Peyer's patch (tissue), 4 donors: Measurements from ENCODE around the gene ZNF521. TPM values are rescaled to one million over a fixed set of nuclear protein-coding genes. Genes with fewer than 3 reads are reported as not detected.

Experiments used
- DNase-seq, 3 donors: peaks; one replicate each; pipeline ENCODE4 v3.0.0-alpha.2; 2017 to 2019
- H3K27ac ChIP-seq, 4 donors: fragments of 200-600 bp; sonication (generic); one replicate each; pipeline ENCODE4 v1.5.1; 2016 to 2019
- H3K27me3 ChIP-seq, 2 donors: fragments of 200-600 bp; sonication (generic); one replicate each; pipeline ENCODE4 v1.5.1; 2019
- H3K36me3 ChIP-seq, 3 donors: fragments of 200-600 bp; sonication (generic); one replicate each; pipeline ENCODE4 v1.5.1; 2016 to 2019
- H3K4me1 ChIP-seq, 4 donors: fragments of 200-600 bp; sonication (generic); one replicate each; pipeline ENCODE4 v1.5.1; 2016 to 2019
- H3K4me3 ChIP-seq, 4 donors: fragments of 200-600 bp; sonication (generic); 1 replicate in 3 of 4; 2 replicates in 1 of 4; pipeline ENCODE4 v1.5.1; 2016 to 2019; ENCODE audit warnings: mild to moderate bottlenecking in 1 of 4
- H3K9me3 ChIP-seq, 4 donors: fragments of 200-600 bp; sonication (generic); one replicate each; pipeline ENCODE4 v1.5.1; 2016 to 2019; ENCODE audit warnings: mild to moderate bottlenecking in 1 of 4
- POLR2A ChIP-seq, 2 donors: fragments of 450-650 bp; IDR thresholded peaks; one replicate each; pipeline ENCODE4 v1.5.1; 2017; ENCODE audit warnings: antibody characterized with exemption in 2 of 2, mild to moderate bottlenecking in 2 of 2, moderate library complexity in 2 of 2
- total RNA-seq, 4 donors: library from RNA; depleted of rRNA; stranded (reverse); fragments of >200 nt; gene quantifications; one replicate each; pipeline ENCODE4 v1.1.0, GENCODE V29; 2016
- TF ChIP-seq, protein P1 (sequence below), 6 experiments: fragments of 450-650 bp in 4 of 6; fragments of 200-600 bp in 2 of 6; sonication (generic) in 1 of 6; IDR thresholded peaks; one replicate each; pipeline ENCODE4 v1.5.1; 2017 to 2019; ENCODE audit warnings: antibody characterized with exemption in 6 of 6, mild to moderate bottlenecking in 3 of 6, moderate library complexity in 1 of 6

ZNF521 gene
- total RNA-seq, 4 donors from 2014 or later, result 4.2 to 25.6 (median 8.6) TPM

DNA sequence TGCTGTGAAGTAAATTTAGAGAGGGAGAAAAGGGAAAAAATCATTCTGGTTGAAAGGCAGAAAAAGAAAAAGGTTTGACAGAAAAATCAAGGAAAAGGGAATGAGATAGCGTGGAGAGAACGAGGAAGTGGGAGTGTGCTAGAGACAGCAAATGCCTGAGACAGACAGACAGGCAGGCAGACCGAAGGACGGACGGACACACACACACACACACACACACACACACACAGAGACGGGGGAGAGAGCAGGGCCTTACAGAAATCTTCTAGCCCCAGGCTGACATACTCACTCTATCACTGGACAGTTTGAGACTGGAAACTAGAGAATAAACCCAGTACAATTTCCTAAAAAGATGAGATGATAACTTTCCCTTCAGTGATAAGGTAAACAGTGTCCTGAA is 238.4 kb downstream of the ZNF521 start:
- H3K36me3 ChIP-seq, result no peaks in the 10 kb centered on the region
- no peak overlapping the region for H3K27ac ChIP-seq
- TF ChIP-seq, protein P1, sequence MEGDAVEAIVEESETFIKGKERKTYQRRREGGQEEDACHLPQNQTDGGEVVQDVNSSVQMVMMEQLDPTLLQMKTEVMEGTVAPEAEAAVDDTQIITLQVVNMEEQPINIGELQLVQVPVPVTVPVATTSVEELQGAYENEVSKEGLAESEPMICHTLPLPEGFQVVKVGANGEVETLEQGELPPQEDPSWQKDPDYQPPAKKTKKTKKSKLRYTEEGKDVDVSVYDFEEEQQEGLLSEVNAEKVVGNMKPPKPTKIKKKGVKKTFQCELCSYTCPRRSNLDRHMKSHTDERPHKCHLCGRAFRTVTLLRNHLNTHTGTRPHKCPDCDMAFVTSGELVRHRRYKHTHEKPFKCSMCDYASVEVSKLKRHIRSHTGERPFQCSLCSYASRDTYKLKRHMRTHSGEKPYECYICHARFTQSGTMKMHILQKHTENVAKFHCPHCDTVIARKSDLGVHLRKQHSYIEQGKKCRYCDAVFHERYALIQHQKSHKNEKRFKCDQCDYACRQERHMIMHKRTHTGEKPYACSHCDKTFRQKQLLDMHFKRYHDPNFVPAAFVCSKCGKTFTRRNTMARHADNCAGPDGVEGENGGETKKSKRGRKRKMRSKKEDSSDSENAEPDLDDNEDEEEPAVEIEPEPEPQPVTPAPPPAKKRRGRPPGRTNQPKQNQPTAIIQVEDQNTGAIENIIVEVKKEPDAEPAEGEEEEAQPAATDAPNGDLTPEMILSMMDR (IDR thresholded peaks at IDR 0.05), result no peak
- no peak for TF ChIP-seq POLR2A (IDR thresholded peaks at IDR 0.05)
- H3K4me1 ChIP-seq, result no peaks in the 10 kb centered on the region
- no peak overlapping the region for H3K4me3 ChIP-seq
- H3K27me3 ChIP-seq, result no peaks in the 10 kb centered on the region
- DNase-seq, result no peak
- H3K9me3 ChIP-seq, result no peaks in the 10 kb centered on the region

DNA sequence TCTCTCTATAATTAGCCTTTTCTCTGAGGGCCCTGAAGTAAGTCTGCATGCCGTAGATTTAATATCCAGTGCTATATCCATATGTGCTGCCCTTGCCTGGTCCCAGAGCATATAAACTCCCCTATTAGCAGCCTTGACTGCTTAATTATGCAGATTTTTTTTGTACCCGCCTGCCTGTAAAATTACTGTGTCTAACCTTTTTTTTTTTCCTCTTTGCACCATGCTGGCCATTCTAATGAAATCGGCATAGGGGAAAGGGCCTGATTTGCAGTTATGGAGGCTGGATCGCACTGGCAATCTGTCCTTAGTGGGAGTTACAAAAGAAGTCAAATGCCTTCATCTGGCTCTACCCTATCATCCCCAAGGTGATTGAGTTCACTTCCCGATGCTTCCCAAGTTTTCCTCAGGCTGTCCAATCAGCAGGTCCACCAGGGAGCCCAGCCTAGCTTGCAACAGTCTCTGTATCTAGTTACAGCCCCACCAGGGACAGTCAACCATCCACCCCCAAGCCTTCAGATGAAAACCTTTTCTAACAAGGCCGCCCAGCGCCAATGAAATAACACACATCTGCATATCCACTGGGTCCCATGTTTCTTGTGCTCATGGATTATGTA is 239.0 kb downstream of the ZNF521 start:
- no peak overlapping the region for H3K4me3 ChIP-seq
- H3K36me3 ChIP-seq, result no peaks in the 10 kb centered on the region
- H3K27me3 ChIP-seq, result no peaks in the 10 kb centered on the region
- H3K27ac ChIP-seq, result no peak overlapping the region
- TF ChIP-seq POLR2A (IDR thresholded peaks at IDR 0.05), result no peak
- TF ChIP-seq, protein P1 (IDR thresholded peaks at IDR 0.05), result no peak
- no peaks in the 10 kb centered on the region for H3K4me1 ChIP-seq
- no peak for DNase-seq
- H3K9me3 ChIP-seq, result no peaks in the 10 kb centered on the region

DNA sequence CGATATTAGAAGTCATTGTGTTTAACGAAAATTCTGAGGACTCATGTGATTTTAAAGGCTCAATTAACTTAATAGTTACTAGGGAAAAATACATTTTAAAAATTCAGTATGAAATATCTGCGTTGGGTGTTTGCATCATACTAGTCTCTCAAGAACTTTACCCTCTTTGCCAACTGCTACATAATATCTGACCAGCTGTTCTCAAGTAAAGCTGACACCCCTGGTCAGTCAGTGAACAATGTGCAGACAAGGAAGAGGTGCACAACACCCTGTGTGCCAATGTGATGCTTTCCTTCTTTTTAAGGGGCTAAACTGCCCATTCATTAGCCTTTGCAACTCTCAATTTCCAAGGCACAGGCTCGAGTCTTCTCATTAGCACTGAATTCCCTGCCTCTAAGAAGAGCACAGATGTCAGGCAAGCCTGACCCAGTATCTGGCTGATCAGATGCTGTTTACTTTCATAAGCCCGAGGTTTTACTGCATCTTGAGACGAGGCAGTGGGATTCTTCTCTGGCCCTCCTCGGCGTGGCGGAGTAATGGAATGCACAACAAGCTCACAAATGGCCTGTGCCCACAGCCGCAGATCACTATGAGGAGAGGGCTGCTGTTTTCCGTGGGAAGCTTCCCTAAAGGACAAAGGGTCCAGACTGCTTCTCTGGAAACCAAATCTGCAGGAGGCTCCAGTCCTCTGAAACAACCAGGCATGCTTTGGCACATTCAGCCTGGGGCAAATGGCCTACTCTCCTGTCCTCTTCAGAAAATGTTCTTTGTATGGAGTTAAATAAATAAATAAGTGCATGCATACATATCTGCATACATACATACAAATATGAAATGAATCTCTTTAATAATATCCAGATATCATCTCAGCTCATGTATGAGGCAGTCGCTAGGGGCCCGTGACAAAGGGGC is 240.3 kb downstream of the ZNF521 start:
- H3K9me3 ChIP-seq, result no peaks in the 10 kb centered on the region
- H3K27ac ChIP-seq, result no peak overlapping the region
- no peaks in the 10 kb centered on the region for H3K36me3 ChIP-seq
- TF ChIP-seq, protein P1 (IDR thresholded peaks at IDR 0.05), result no peak
- TF ChIP-seq POLR2A (IDR thresholded peaks at IDR 0.05), result no peak
- no peak overlapping the region for H3K4me3 ChIP-seq
- DNase-seq, result no peak
- no peaks in the 10 kb centered on the region for H3K27me3 ChIP-seq
- H3K4me1 ChIP-seq, result no peaks in the 10 kb centered on the region

DNA sequence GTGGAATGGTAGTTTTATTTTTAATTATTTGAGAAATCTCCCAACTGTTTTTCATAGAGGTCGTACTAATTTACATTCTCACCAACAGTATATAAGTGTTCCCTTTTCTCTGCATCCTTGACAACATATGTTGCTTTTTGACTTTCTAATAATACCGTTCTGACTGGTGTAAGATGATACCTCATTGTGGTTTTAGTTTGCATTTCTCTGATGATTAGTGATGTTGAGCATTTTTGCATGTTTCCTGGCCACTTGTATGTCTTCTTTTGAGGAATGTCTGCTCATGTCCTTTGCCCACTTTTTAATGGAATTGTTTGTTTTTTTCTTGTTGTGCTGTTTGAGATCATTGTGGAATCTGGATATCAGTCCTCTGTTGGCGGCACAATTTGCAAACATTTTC is 242.5 kb downstream of the ZNF521 start:
- TF ChIP-seq POLR2A (IDR thresholded peaks at IDR 0.05), result no peak
- TF ChIP-seq, protein P1 (IDR thresholded peaks at IDR 0.05), result no peak
- Histone ChIP-seq H3K36me3 (no peaks in the 10 kb centered on the region), H3K4me1 (no peaks in the 10 kb centered on the region), H3K27me3 (no peaks in the 10 kb centered on the region), H3K4me3 (no peak overlapping the region), H3K27ac (no peak overlapping the region), H3K9me3 (no peaks in the 10 kb centered on the region)
- no peak for DNase-seq

DNA sequence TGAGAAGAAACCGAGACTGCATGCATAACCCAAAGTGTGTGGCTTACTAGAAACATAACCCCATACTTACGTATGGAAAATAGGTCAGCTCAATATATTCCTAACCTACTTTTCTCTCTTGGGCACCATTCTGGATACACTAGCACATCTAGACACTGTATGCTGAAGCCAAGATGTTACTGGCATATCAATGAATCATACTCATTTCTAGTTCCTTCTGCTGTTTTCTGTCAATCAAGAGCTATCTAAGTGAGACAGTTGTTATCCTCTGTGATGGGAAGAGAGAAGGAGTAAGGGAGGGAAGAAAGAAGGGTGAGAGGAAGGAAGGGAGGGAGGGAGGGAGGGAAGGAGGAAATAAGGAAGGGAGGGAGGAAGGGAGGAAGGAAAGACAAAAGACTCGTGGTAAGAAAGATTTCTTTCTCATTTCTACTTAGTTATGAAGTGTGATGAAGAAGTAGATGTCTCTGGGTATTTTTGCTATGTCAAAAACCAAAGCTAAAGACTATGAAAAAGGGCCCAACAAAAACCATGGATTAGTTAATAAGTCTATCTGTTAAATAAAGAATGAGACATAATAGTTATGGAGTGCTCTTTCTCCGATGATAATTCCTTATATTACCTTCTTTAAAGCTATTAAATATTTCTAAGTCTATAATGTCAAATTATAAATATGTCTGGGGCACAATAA is 248.4 kb downstream of the ZNF521 start:
- H3K27me3 ChIP-seq, result no peaks in the 10 kb centered on the region
- no peak overlapping the region for H3K27ac ChIP-seq
- H3K4me3 ChIP-seq, result no peak overlapping the region
- H3K4me1 ChIP-seq, result peaks cover 0 to 13% (median 0%) of the 10 kb centered on the region in 4 donors
- TF ChIP-seq, protein P1 (IDR thresholded peaks at IDR 0.05), result no peak
- TF ChIP-seq POLR2A (IDR thresholded peaks at IDR 0.05), result no peak
- DNase-seq, result no peak
- H3K9me3 ChIP-seq, result no peaks in the 10 kb centered on the region
- no peaks in the 10 kb centered on the region for H3K36me3 ChIP-seq
